CD4-positive, alpha-beta T cell treated with Interleukin-17A for 4 hours (primary cell): Measurements from ENCODE around the gene MAL.
"Not testable (repeated sequence)": the region's sequence is repeated elsewhere in the genome, so short reads cannot be mapped to it uniquely, and the experiment has no call there.

Source experiments
- DNase-seq: peaks from one replicate; pipeline ENCODE4 v3.0.0-alpha.2; 2020; ENCODE audit warnings: mixed read lengths

Gene MAL

DNA sequence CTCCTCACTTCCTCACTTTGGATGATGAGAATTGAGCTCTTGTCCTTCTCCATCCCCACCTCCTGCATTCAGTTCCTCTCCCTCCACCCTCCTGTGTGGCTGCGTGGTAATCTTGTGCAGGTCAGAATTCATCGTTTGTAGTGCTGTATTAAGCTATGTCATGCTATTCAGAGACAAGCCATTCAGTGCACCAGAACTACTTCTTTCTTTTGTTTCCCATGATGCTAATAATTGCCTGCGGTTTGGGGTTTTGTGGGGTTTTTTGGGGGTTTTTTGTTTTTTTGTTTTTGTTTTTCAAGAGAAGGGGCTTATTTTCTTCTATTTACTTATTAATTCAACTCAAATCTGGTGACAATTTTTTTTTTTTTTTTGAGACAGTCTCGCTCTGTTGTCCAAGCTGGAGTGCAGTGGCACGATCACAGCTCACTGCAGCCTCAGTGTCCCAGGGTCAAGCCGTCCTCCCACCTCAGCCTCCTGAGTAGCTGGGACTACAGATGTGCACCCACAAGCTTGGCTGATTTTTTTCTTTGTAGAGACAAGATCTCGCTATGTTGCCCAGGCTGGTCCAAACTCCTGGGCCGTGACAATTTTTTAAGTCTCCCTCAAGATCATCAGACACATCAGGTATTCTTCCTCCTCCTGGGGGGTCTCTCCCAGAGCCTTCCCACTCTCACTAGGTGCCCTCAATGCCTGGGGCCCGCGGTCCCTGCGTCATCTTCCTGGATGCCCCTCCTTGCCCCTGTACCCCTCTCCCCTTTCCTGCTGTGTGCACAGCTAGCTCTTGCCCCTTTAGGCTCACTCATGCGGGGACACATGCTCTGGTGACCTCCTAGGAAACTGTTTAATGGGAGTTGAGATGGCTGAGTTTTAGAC, 37.8 kb downstream of the MAL start:
- DNase-seq, result no peak

GRCh38 chr2:95068256-95068655, 42.7 kb downstream of the MAL start:
- DNase-seq, result no peak

GRCh38 chr2:95069465-95069864, 44.0 kb downstream of the MAL start:
- no peak for DNase-seq

- DNase-seq, result no peak
These were observed 46.3 kb downstream of the MAL start for GRCh38 chr2:95071856-95072255.

DNA sequence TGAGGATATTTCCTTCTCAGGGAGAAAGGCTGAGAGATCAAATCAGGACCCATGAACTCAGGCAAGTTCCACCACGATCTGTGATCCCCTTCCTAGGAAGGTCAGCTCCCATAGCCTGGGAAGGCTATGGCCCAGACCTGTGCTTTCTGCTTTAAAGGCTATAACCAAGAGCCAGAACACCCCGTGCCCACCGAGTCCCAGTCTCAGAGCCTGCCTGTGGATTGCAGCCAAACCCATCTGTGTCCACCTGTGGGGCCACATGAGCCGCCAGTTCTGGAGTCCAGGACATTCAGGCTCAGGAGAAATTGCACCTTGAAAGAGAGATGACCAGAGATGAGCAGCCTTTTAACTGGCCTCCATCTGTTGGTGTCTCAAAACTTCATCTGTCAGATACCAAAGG, 46.9 kb downstream of the MAL start:
- DNase-seq, result no peak

- peak; percentile 26 for DNase-seq
These were observed 48.6 kb downstream of the MAL start for GRCh38 chr2:95073856-95074662.

- DNase-seq, result peak; percentile 85
These were observed 49.3 kb downstream of the MAL start for GRCh38 chr2:95074663-95075439.

GRCh38 chr2:95075440-95076132, 50.1 kb downstream of the MAL start:
- peak; percentile 35 for DNase-seq

- DNase-seq, result peak; percentile 97
These were observed 51.4 kb downstream of the MAL start for GRCh38 chr2:95076705-95077529.

GRCh38 chr2:95077530-95077825, 52.0 kb downstream of the MAL start:
- peak; percentile 22 for DNase-seq

DNA sequence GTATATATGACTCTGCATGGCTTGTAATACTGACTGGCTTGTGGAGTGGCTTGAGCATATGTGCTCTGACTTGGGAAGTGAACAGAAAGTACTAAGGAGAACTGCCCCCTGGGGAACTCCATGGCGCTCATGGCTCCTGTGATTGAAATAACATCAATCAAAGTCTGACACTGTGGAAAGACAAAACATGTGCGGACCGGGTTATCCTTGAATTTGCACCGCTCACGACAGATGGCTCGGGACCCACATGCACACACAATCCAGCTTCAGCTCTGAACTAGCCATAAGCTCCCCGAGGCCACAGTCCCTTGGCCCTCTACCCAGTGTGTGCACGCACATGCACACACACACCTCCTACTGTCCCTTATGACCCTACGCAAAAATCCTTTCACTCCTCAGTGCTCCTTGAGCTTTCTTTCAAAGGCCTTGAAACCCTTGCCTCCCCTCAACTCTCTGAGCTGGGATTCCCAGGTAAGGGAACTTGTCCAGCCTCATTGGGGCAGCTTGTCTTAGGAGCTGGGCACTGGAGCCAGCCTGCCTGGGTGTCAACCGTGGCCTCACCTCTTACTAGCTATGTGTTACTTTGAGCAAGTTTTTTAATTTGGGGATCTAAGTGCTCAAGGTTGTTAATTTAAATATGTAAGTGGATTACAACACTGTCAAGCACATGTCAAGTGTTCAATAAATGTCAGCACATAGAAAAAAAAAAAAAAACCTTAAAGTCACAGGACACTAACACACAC, 52.5 kb downstream of the MAL start:
- no peak for DNase-seq

- DNase-seq, result peak; percentile 52
These were observed 53.7 kb downstream of the MAL start for GRCh38 chr2:95079199-95079683.

DNA sequence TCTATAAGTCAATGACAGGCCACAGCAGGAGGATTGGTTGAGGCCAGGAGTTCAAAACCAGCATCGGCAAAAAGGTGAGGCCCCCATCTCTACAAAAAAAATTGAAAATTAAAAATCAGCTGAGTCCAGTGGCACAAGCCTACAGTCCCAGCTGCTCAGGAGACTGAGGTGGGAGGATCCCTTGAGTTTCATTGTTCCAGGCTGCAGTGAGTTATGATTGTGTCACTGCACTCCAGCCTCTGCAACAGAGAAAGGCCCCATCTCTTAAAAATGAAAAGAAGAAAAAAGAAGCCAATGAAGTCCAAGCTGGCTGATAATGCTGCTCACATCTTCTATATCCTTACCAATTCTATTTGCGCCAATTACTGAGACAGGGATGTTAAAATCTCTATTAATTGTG, 57.0 kb downstream of the MAL start:
- DNase-seq, result no peak

GRCh38 chr2:95086017-95086416, 60.5 kb downstream of the MAL start:
- DNase-seq, result no peak

DNA sequence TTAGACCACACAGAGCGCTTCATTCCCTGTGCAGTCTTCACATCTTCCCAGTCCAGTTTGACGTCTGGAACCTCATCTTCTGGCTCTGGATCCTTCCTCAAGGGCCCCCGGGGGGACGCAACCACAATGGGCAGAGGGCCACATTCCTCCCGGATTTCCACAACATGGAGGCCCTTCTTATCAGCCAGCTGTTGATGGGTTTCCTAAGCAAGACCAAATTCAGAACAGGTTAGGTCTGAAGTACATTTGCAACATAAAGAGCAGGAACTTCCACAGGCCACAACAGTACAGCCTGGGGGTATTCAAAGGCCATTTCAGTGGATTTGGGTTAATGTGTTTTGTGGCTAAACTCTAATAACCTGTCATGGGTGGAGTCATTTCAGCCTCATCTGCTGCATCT, 61.9 kb downstream of the MAL start:
- no peak for DNase-seq

- no peak for DNase-seq
These were observed 66.5 kb downstream of the MAL start for GRCh38 chr2:95091885-95092555.

- not testable (repeated sequence) for DNase-seq
These were observed 72.8 kb downstream of the MAL start for GRCh38 chr2:95098273-95098672.

- no peak for DNase-seq
These were observed 74.4 kb downstream of the MAL start for GRCh38 chr2:95099910-95100309.
